CD14-positive monocyte (primary cell): ENCODE measurements around the gene XRCC4. TPM values are rescaled to one million over a fixed set of nuclear protein-coding genes. Genes with fewer than 3 reads are reported as not detected.
"Not testable (repeated sequence)": the region's sequence is repeated elsewhere in the genome, so short reads cannot be mapped to it uniquely, and the experiment has no call there.

Experiments used
- DNase-seq, 3 donors: peaks; one replicate each; pipeline ENCODE4 v3.0.0-alpha.2; 2011 to 2022
- H2AFZ ChIP-seq: 2 replicates; pipeline ENCODE4 v1.6.0; 2012; ENCODE audit warnings: mild to moderate bottlenecking, low read depth, low read length, inconsistent platforms; ENCODE audit not compliant: insufficient read depth, poor library complexity, severe bottlenecking
- H3K27ac ChIP-seq, 2 donors: 1 replicate in 1 of 2; 2 replicates in 1 of 2; pipeline ENCODE4 v1.5.1; 2012 to 2013; ENCODE audit warnings: low read length in 2 of 2, control low read depth in 1 of 2, inconsistent platforms in 1 of 2, low read depth in 1 of 2, mild to moderate bottlenecking in 1 of 2
- H3K27me3 ChIP-seq, 2 donors: one replicate each; pipeline versions ENCODE4 v1.6.0 to v1.6.1; 2011 to 2013; ENCODE audit warnings: low read length in 2 of 2; ENCODE audit not compliant: control insufficient read depth in 2 of 2, insufficient read depth in 2 of 2
- H3K36me3 ChIP-seq, 2 donors: replicated peaks in 1 of 2; 1 replicate in 1 of 2; 2 replicates in 1 of 2; pipeline versions ENCODE4 v1.5.1 to v1.6.1; 2012 to 2013; ENCODE audit warnings: low read length in 2 of 2, control low read depth in 1 of 2, inconsistent platforms in 1 of 2, mild to moderate bottlenecking in 1 of 2; ENCODE audit not compliant: insufficient read depth in 2 of 2, control insufficient read depth in 1 of 2
- H3K4me1 ChIP-seq, 2 donors: 1 replicate in 1 of 2; 2 replicates in 1 of 2; pipeline versions ENCODE4 v1.5.1 to v1.6.1; 2012 to 2013; ENCODE audit warnings: low read length in 2 of 2, control low read depth in 1 of 2, inconsistent platforms in 1 of 2, mild to moderate bottlenecking in 1 of 2, moderate library complexity in 1 of 2; ENCODE audit not compliant: insufficient read depth in 2 of 2, control insufficient read depth in 1 of 2
- H3K4me2 ChIP-seq: replicated peaks from 2 replicates; pipeline ENCODE3; 2012; ENCODE audit warnings: low read length, moderate library complexity, mild to moderate bottlenecking; ENCODE audit not compliant: poor library complexity, severe bottlenecking; ENCODE audit errors: extremely low read depth
- H3K4me3 ChIP-seq, 3 experiments: fragments of 200-600 bp in 1 of 3; sonication (generic) in 1 of 3; replicated peaks in 1 of 3; 1 replicate in 2 of 3; 2 replicates in 1 of 3; pipeline ENCODE4 v1.5.1; 2011 to 2013; ENCODE audit warnings: low read length in 3 of 3, mild to moderate bottlenecking in 3 of 3, control low read depth in 2 of 3, low read depth in 2 of 3, inconsistent platforms in 1 of 3, moderate library complexity in 1 of 3
- H3K79me2 ChIP-seq: 2 replicates; pipeline ENCODE4 v1.6.0; 2012; ENCODE audit warnings: mild to moderate bottlenecking, control low read depth, inconsistent platforms, low read length, moderate library complexity; ENCODE audit not compliant: insufficient read depth
- H3K9ac ChIP-seq: 2 replicates; pipeline ENCODE4 v1.6.0; 2017; ENCODE audit warnings: low read length, mild to moderate bottlenecking; ENCODE audit not compliant: insufficient read depth, poor library complexity, severe bottlenecking
- H3K9me3 ChIP-seq, 2 donors: replicated peaks in 1 of 2; 1 replicate in 1 of 2; 2 replicates in 1 of 2; pipeline versions ENCODE4 v1.5.1 to v1.6.1; 2012 to 2013; ENCODE audit warnings: low read length in 2 of 2, control low read depth in 1 of 2; ENCODE audit not compliant: control insufficient read depth in 1 of 2, insufficient read depth in 1 of 2
- H4K20me1 ChIP-seq: 2 replicates; pipeline ENCODE4 v1.6.0; 2012; ENCODE audit warnings: mild to moderate bottlenecking, low read length, control low read depth, moderate library complexity; ENCODE audit not compliant: insufficient read depth
- H3K27ac Mint-ChIP-seq, 7 donors: one replicate each; pipeline ENCODE4 v1.8.0; 2020; ENCODE audit warnings: mild to moderate bottlenecking in 7 of 7, mixed read lengths in 7 of 7, moderate library complexity in 6 of 7, inconsistent platforms in 2 of 7
- H3K27me3 Mint-ChIP-seq, 3 donors: one replicate each; pipeline ENCODE4 v1.8.0; 2021 to 2022; ENCODE audit warnings: low read depth in 3 of 3, mild to moderate bottlenecking in 3 of 3, mixed read lengths in 3 of 3, moderate library complexity in 3 of 3, inconsistent platforms in 1 of 3
- H3K36me3 Mint-ChIP-seq, 2 donors: one replicate each; pipeline ENCODE4 v1.8.0; 2020; ENCODE audit warnings: mixed read lengths in 2 of 2, inconsistent platforms in 1 of 2, mild to moderate bottlenecking in 1 of 2
- H3K4me1 Mint-ChIP-seq: one replicate; pipeline ENCODE4 v1.8.0; 2020; ENCODE audit warnings: mild to moderate bottlenecking, mixed read lengths
- H3K4me3 Mint-ChIP-seq, 2 donors: one replicate each; pipeline ENCODE4 v1.8.0; 2020; ENCODE audit warnings: mild to moderate bottlenecking in 2 of 2, mixed read lengths in 2 of 2, moderate library complexity in 1 of 2
- H3K9me3 Mint-ChIP-seq, 7 donors: one replicate each; pipeline ENCODE4 v1.8.0; 2020 to 2022; ENCODE audit warnings: mixed read lengths in 7 of 7, mild to moderate bottlenecking in 6 of 7, moderate library complexity in 6 of 7, inconsistent platforms in 2 of 7
- CTCF ChIP-seq: fragments of 200-600 bp; IDR thresholded peaks from one replicate; pipeline ENCODE4 v1.8.0; 2022; ENCODE audit warnings: antibody characterized with exemption, mild to moderate bottlenecking
- WGBS: methylation state at CpG from one replicate; pipeline ENCODE4 v1.1.5; 2013; ENCODE audit warnings: missing lambda C conversion rate; ENCODE audit not compliant: insufficient coverage; 5-methylcytosine and 5-hydroxymethylcytosine counted together
- intact Hi-C, 2 donors: fragments of 100-400 bp; cut with micrococcal nuclease; formaldehyde crosslinking; loops; one replicate each; pipeline versions ENCODE4 v1.15.0 to v1.15.1; 2023
- polyA plus RNA-seq, 3 donors: library from polyadenylated mRNA; depleted of rRNA in 1 of 3; unstranded in 2 of 3; stranded (reverse) in 1 of 3; fragments of 300-500 nt in 2 of 3; fragments of >200 nt in 1 of 3; fragmentation: Illumina TruSeq in 2 of 3; gene quantifications; 1 replicate in 2 of 3; 2 replicates in 1 of 3; pipeline ENCODE4 v1.2.3, GENCODE V29; 2012 to 2021

The XRCC4 gene
- polyA plus RNA-seq, 3 donors = 4.0 to 21.8 (median 16.3) TPM

- Mint-ChIP-seq H3K9me3 (peaks cover 16 to 38% (median 23%) of the 10 kb centered on the region in 7 donors), H3K4me3 (no peak overlapping the region), H3K36me3 (peaks cover 24 to 38% of the 10 kb centered on the region in 2 donors)
These were observed 277.6 kb downstream of the XRCC4 start for GRCh38 chr5:83354958-83355357.

GRCh38 chr5:83355482-83356014 is 278.2 kb downstream of the XRCC4 start:
- H4K20me1 ChIP-seq, H3K4me1 Mint-ChIP-seq, intact Hi-C loops, H3K27me3 ChIP-seq, H3K4me3 ChIP-seq, H3K27ac ChIP-seq, H2AFZ ChIP-seq, H3K79me2 ChIP-seq, H3K9ac ChIP-seq, H3K4me2 ChIP-seq, DNase-seq, H3K27me3 Mint-ChIP-seq, H3K4me3 Mint-ChIP-seq, H3K4me1 ChIP-seq: not testable (repeated sequence)
- H3K9me3 Mint-ChIP-seq = peaks cover 15 to 35% (median 20%) of the 10 kb centered on the region in 7 donors
- peaks cover 12 to 16% of the 10 kb centered on the region in 2 donors for H3K9me3 ChIP-seq
- H3K36me3 ChIP-seq = peaks cover 0 to 36% of the 10 kb centered on the region in 2 donors
- H3K36me3 Mint-ChIP-seq = peaks cover 21 to 36% of the 10 kb centered on the region in 2 donors
- peak overlapping the region in 1 of 7 donors; percentile 7 for H3K27ac Mint-ChIP-seq
- WGBS = no CpG with 5 or more reads among the region's 4 CpGs

More at GRCh38 chr5:83354958-83355357, 277.6 kb downstream of the XRCC4 start:
- Histone ChIP-seq H3K9me3 (peaks cover 9 to 16% of the 10 kb centered on the region in 2 donors), H3K4me1 (peaks cover 0 to 3% of the 10 kb centered on the region in 2 donors), H3K27me3 (no peaks in the 10 kb centered on the region), H3K9ac (no peak overlapping the region), H4K20me1 (no peaks in the 10 kb centered on the region), H3K4me2 (no peak overlapping the region), H3K27ac (no peak overlapping the region), H3K36me3 (peaks cover 0 to 37% of the 10 kb centered on the region in 2 donors), H3K79me2 (no peaks in the 10 kb centered on the region), H3K4me3 (no peak overlapping the region), H2AFZ (no peak overlapping the region)
- H3K27me3 Mint-ChIP-seq = no peaks in the 10 kb centered on the region
- H3K4me1 Mint-ChIP-seq = peaks cover 3% of the 10 kb centered on the region
- intact Hi-C loops = no loop called here
- WGBS = no CpG with 5 or more reads among the region's 2 CpGs
- H3K27ac Mint-ChIP-seq = no peak overlapping the region
- TF ChIP-seq CTCF = no peak
- no peak for DNase-seq
